HCT116 (cell line): ENCODE results near the gene FRY. TPM values are rescaled to one million over a fixed set of nuclear protein-coding genes. Genes with fewer than 3 reads are reported as not detected.

Source experiments
- ATAC-seq: fragments of 200-7000 bp; cut with Tn5 transposase; 2 replicates; pipeline ENCODE4 v1.9.1; 2020; ENCODE audit warnings: mild to moderate bottlenecking, moderate library complexity
- BruUV-seq: library from RNA; stranded (reverse); fragments of 400-500 nt; replicated peaks from 2 replicates; lab custom pipeline; 2021; lab: Mats Ljungman, UMichigan
- CTCF ChIA-PET: fragments of 300-600 bp; sonication (Branson Sonifier 250); formaldehyde crosslinking; loops from one replicate; lab custom pipeline; 2021; ENCODE audit warnings: antibody characterized with exemption; lab: Charles Lee
- POLR2A ChIA-PET: fragments of 300-600, 350-600 bp; sonication (Branson Sonifier 250); formaldehyde crosslinking; loops from one replicate; lab custom pipeline; 2021; ENCODE audit warnings: antibody characterized with exemption; lab: Charles Lee
- RAD21 ChIA-PET, 2 experiments: fragments of 300-600 bp; sonication (Branson Sonifier 250); formaldehyde crosslinking; loops; one replicate each; lab custom pipeline; 2023; ENCODE audit warnings: low total read pairs in 2 of 2; ENCODE audit not compliant: uncharacterized antibody in 2 of 2, unreplicated experiment in 2 of 2, low non-redundant PET in 1 of 2; lab: Charles Lee
- DNase-seq: peaks from one replicate; pipeline ENCODE4 v3.0.0-alpha.2; 2010; ENCODE audit warnings: low read depth, low spot score
- H2AFZ ChIP-seq: fragments of 200-600 bp; shearing (Covaris generic), sonication (generic); 2 replicates; pipeline ENCODE4 v1.6.1; 2017; ENCODE audit warnings: low read depth, mixed run types, mixed read lengths, antibody characterized with exemption, low read length; ENCODE audit not compliant: poor library complexity, severe bottlenecking
- H3K27ac ChIP-seq: 2 replicates; pipeline ENCODE4 v1.5.1; 2012; ENCODE audit warnings: low read depth, low read length
- H3K27me3 ChIP-seq: fragments of 200-600 bp; sonication (generic); 2 replicates; pipeline ENCODE4 v1.6.1; 2016; ENCODE audit warnings: mixed run types, low read length, mixed read lengths; ENCODE audit not compliant: insufficient read depth
- H3K36me3 ChIP-seq, 2 experiments: fragments of 200-500 bp in 1 of 2; fragments of 200-600 bp in 1 of 2; sonication (Bioruptor generic) in 1 of 2; sonication (generic) in 1 of 2; 2 replicates each; pipeline versions ENCODE4 v1.5.1 to v1.6.1; 2014 to 2016; ENCODE audit warnings: low read length in 2 of 2, inconsistent platforms in 1 of 2, mixed read lengths in 1 of 2, mixed run types in 1 of 2; ENCODE audit not compliant: insufficient read depth in 2 of 2, control insufficient read depth in 1 of 2
- H3K4me1 ChIP-seq, 2 experiments: fragments of 200-600 bp in 1 of 2; sonication (generic) in 1 of 2; 2 replicates each; pipeline versions ENCODE4 v1.5.1 to v1.6.1; 2012 to 2017; ENCODE audit warnings: low read length in 2 of 2, inconsistent platforms in 1 of 2, mild to moderate bottlenecking in 1 of 2, mixed read lengths in 1 of 2, mixed run types in 1 of 2, moderate library complexity in 1 of 2; ENCODE audit not compliant: insufficient read depth in 2 of 2, control insufficient read depth in 1 of 2
- H3K4me2 ChIP-seq: fragments of 200-600 bp; sonication (generic); 2 replicates; pipeline ENCODE4 v1.6.1; 2017; ENCODE audit warnings: mixed run types, low read length, mixed read lengths
- H3K4me3 ChIP-seq, 2 experiments: fragments of 200-600 bp in 1 of 2; sonication (generic) in 1 of 2; replicated peaks in 1 of 2; 2 replicates each; pipeline ENCODE4 v1.5.1; 2011 to 2016; ENCODE audit warnings: low read length in 2 of 2, control low read depth in 1 of 2, low read depth in 1 of 2, mild to moderate bottlenecking in 1 of 2, mixed read lengths in 1 of 2, mixed run types in 1 of 2
- H3K79me2 ChIP-seq: fragments of 200-600 bp; sonication (generic); 2 replicates; pipeline ENCODE4 v1.6.1; 2017; ENCODE audit warnings: mild to moderate bottlenecking, mixed run types, low read length, moderate library complexity, mixed read lengths; ENCODE audit not compliant: insufficient read depth
- H3K9ac ChIP-seq: fragments of 200-600 bp; sonication (generic); 2 replicates; pipeline ENCODE4 v1.6.1; 2016; ENCODE audit warnings: low read length, mixed read lengths
- H3K9me2 ChIP-seq: fragments of 200-600 bp; sonication (generic), shearing (Covaris generic); 2 replicates; pipeline ENCODE4 v1.6.1; 2017; ENCODE audit warnings: mixed run types, mild to moderate bottlenecking, moderate library complexity; ENCODE audit not compliant: insufficient read depth
- H3K9me3 ChIP-seq, 2 experiments: fragments of 200-500 bp in 1 of 2; fragments of 200-600 bp in 1 of 2; sonication (Bioruptor generic) in 1 of 2; sonication (generic) in 1 of 2; 2 replicates each; pipeline ENCODE4 v1.6.1; 2014 to 2017; ENCODE audit warnings: low read length in 2 of 2, mixed read lengths in 2 of 2, inconsistent platforms in 1 of 2, low read depth in 1 of 2, mild to moderate bottlenecking in 1 of 2, mixed run types in 1 of 2, moderate library complexity in 1 of 2; ENCODE audit not compliant: control insufficient read depth in 1 of 2, insufficient read depth in 1 of 2
- H4K20me1 ChIP-seq: fragments of 200-600 bp; sonication (generic), shearing (Covaris generic); 2 replicates; pipeline ENCODE4 v1.6.1; 2017; ENCODE audit warnings: mixed run types, mild to moderate bottlenecking, moderate library complexity; ENCODE audit not compliant: insufficient read depth
- ATF3 ChIP-seq: IDR thresholded peaks from 2 replicates; pipeline ENCODE4 v1.6.1; 2012
- CBX3 ChIP-seq: IDR thresholded peaks from 2 replicates; pipeline ENCODE4 v1.6.1; 2012; ENCODE audit warnings: low read depth
- EGR1 ChIP-seq: IDR thresholded peaks from 2 replicates; pipeline ENCODE4 v1.6.1; 2012; ENCODE audit warnings: low read depth
- ELF1 ChIP-seq: IDR thresholded peaks from 2 replicates; pipeline ENCODE4 v1.6.1; 2012; ENCODE audit warnings: low read depth, borderline replicate concordance
- EZH2 ChIP-seq: fragments of 200-600 bp; sonication (generic); IDR thresholded peaks from 2 replicates; pipeline ENCODE4 v1.6.1; 2017; ENCODE audit warnings: antibody characterized with exemption, mixed run types
- EZH2phosphoT487 ChIP-seq: fragments of 200-600 bp; IDR thresholded peaks from 2 replicates; pipeline ENCODE4 v1.6.1; 2018; ENCODE audit warnings: antibody characterized with exemption, borderline replicate concordance
- POLR2AphosphoS5 ChIP-seq: IDR thresholded peaks from 2 replicates; pipeline ENCODE4 v1.6.1; 2011; ENCODE audit warnings: mild to moderate bottlenecking, low read depth, low read length, moderate library complexity
- RAD21 ChIP-seq: IDR thresholded peaks from 2 replicates; pipeline ENCODE4 v1.6.1; 2012; ENCODE audit warnings: low read depth, mild to moderate bottlenecking
- SIN3A ChIP-seq: IDR thresholded peaks from 2 replicates; pipeline ENCODE4 v1.6.1; 2012; ENCODE audit warnings: low read depth
- SP1 ChIP-seq: IDR thresholded peaks from 2 replicates; pipeline ENCODE4 v1.6.1; 2012; ENCODE audit warnings: low read depth
- SRF ChIP-seq: IDR thresholded peaks from 2 replicates; pipeline ENCODE4 v1.6.1; 2012; ENCODE audit warnings: low read depth
- TCF7L2 ChIP-seq: IDR thresholded peaks from 2 replicates; pipeline ENCODE4 v1.7.0; 2011; ENCODE audit warnings: borderline replicate concordance, inconsistent platforms; ENCODE audit not compliant: insufficient read depth, insufficient read length; ENCODE audit errors: extremely low read depth
- YY1 ChIP-seq: IDR thresholded peaks from 2 replicates; pipeline ENCODE4 v1.6.1; 2011; ENCODE audit warnings: low read length, low read depth, moderate library complexity, mild to moderate bottlenecking; ENCODE audit not compliant: insufficient replicate concordance; ENCODE audit errors: extremely low read depth
- ZFX ChIP-seq: fragments of 450-650 bp; IDR thresholded peaks from 2 replicates; pipeline ENCODE4 v1.6.1; 2017
- ZNF274 ChIP-seq: fragments of 200-500 bp; sonication (Bioruptor generic); IDR thresholded peaks from 2 replicates; pipeline ENCODE4 v1.6.1; 2014; ENCODE audit warnings: mild to moderate bottlenecking, low read depth, low read length, inconsistent platforms
- intact Hi-C: fragments of 100-400 bp; cut with micrococcal nuclease; formaldehyde crosslinking; loops from 2 replicates; pipeline ENCODE4 v1.10.0; 2022
- total RNA-seq: library from RNA; stranded (reverse); gene quantifications from one replicate; pipeline ENCODE4 v1.2.1, GENCODE V29; 2021; ENCODE audit not compliant: unreplicated experiment

FRY gene
- total RNA-seq, 1 experiment from 2014 or later: 1.4 TPM

DNA sequence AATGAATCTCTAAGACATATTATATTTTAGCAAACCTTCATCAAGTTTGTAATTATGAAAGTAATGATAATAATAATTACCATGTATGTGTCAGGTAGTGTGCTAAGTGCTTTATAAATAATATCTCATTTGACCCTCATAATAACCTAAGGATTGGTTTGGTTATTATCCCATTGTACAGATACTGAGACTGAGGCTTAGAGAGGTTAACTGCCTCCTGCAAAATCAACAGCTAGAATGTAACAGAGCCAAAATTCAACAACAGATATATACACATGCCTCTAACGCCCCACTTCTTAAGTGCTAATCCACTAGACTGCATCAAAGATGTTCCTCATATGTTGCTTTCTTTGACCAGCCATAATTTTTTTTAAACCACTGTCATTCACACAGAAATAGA is 142.8 kb downstream of the FRY start:
- ChIA-PET POLR2A (no interaction called here), RAD21 (no interaction called here), CTCF (interaction anchor here (1.6 to 6.0 kb wide), 2 partner anchors 9 to 10 kb away, joined by 6 to 38 read pairs; no protein-coding TSS in a partner anchor)
- H3K4me3 ChIP-seq: no peak overlapping the region
- H3K79me2 ChIP-seq: no peaks in the 10 kb centered on the region
- H3K4me1 ChIP-seq: no peaks in the 10 kb centered on the region
- no peak for DNase-seq
- H3K4me2 ChIP-seq: no peak overlapping the region
- no peak for TF ChIP-seq ZNF274
- TF ChIP-seq SIN3A: no peak
- TF ChIP-seq SRF: no peak
- TF ChIP-seq ATF3: no peak
- no peak overlapping the region for H3K9ac ChIP-seq
- H3K9me2 ChIP-seq: no peaks in the 10 kb centered on the region
- intact Hi-C loops: no loop called here
- no peak overlapping the region for H2AFZ ChIP-seq
- H3K27ac ChIP-seq: no peak overlapping the region
- BruUV-seq: no TSS peak
- H3K36me3 ChIP-seq: no peaks in the 10 kb centered on the region
- no peaks in the 10 kb centered on the region for H4K20me1 ChIP-seq
- no peaks in the 10 kb centered on the region for H3K9me3 ChIP-seq
- ATAC-seq: no peak
- no peaks in the 10 kb centered on the region for H3K27me3 ChIP-seq

GRCh38 chr13:32175307-32175706 is 143.7 kb downstream of the FRY start:
- DNase-seq (no peak), ATAC-seq (no peak)
- no peaks in the 10 kb centered on the region for H3K4me1 ChIP-seq
- no peaks in the 10 kb centered on the region for H3K9me3 ChIP-seq
- no peaks in the 10 kb centered on the region for H3K9me2 ChIP-seq
- no peaks in the 10 kb centered on the region for H4K20me1 ChIP-seq
- H3K4me3 ChIP-seq: no peak overlapping the region
- H3K79me2 ChIP-seq: no peaks in the 10 kb centered on the region
- no peak overlapping the region for H3K27ac ChIP-seq
- no peaks in the 10 kb centered on the region for H3K27me3 ChIP-seq
- RAD21 ChIA-PET: no interaction called here
- no peaks in the 10 kb centered on the region for H3K36me3 ChIP-seq
- BruUV-seq: no TSS peak
- no peak overlapping the region for H2AFZ ChIP-seq
- POLR2A ChIA-PET: interaction anchor here (0.9 kb wide), 1 partner anchor 11 kb away, joined by 3 read pairs; no protein-coding TSS in a partner anchor
- CTCF ChIA-PET: interaction anchor here (0.9 to 6.0 kb wide), 2 partner anchors 10 to 265 kb away, joined by 3 to 38 read pairs; no protein-coding TSS in a partner anchor
- intact Hi-C loops: no loop called here
- no peak overlapping the region for H3K4me2 ChIP-seq
- no peak overlapping the region for H3K9ac ChIP-seq
- TF ChIP-seq TCF7L2 (no peak), CBX3 (no peak), POLR2AphosphoS5 (no peak), SP1 (no peak), EZH2 (no peak), EZH2phosphoT487 (no peak), RAD21 (no peak), YY1 (no peak), ATF3 (no peak), ELF1 (no peak), EGR1 (no peak), SRF (no peak), ZFX (no peak)
